GM10847 (cell line): Measurements from ENCODE around the gene EDA.

Experiments
- POLR2A ChIP-seq: IDR thresholded peaks from 2 replicates; pipeline ENCODE4 v1.6.1; 2011; ENCODE audit not compliant: insufficient read length; ENCODE audit errors: extremely low read depth

Gene EDA

DNA sequence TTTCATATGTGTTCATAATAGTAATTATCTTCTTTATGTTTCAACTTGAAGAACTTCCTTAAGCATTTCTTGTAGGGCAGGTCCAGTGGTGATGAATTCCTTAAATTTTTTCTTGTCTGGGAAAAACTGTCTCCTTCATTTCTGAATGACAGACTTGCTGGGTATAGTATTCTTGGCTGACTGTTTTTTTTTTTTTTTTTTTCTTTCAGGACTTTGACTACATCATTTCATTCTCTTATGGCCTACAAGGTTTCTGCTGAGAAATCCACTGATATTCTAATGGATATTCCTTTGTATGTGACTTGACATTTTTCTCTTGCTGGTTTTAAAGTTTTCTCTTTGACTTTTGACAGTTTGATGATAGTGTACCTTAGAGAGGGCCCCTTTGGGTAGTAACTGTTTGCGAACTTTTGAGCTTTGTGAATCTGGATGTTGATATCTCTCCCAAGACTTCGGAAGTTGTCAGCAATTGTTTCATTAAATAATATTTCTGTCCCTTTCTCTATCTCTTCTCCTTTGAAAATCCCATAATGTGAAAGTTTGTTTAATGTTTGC is 54.2 kb downstream of the EDA start:
- no peak for TF ChIP-seq POLR2A

GRCh38 chrX:69674891-69675290 is 59.0 kb downstream of the EDA start:
- TF ChIP-seq POLR2A = no peak

GRCh38 chrX:69705818-69706217 is 89.9 kb downstream of the EDA start:
- TF ChIP-seq POLR2A = no peak

- TF ChIP-seq POLR2A = no peak
These were observed 102.2 kb downstream of the EDA start for GRCh38 chrX:69718102-69718501.

- no peak for TF ChIP-seq POLR2A
These were observed 108.4 kb downstream of the EDA start for GRCh38 chrX:69724307-69724706.

DNA sequence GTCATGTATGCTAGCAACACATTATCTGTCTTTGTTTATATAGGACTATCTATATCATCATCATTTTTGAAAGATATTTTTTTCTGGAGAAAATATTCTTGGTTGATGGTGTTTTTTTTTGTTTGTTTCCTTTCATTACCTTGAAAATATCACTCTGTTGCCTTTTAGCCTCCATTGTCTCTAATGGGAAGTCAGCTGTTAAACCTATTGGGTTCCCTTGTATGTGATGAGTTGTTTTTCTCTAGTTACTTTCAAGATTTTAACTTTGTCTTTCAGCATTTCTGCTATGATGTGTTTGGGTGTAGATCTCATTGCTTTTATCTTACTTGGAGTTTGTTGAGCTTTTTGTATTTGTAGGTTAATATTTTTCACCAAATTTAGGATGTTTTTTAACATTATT is 124.4 kb downstream of the EDA start:
- TF ChIP-seq POLR2A = no peak

DNA sequence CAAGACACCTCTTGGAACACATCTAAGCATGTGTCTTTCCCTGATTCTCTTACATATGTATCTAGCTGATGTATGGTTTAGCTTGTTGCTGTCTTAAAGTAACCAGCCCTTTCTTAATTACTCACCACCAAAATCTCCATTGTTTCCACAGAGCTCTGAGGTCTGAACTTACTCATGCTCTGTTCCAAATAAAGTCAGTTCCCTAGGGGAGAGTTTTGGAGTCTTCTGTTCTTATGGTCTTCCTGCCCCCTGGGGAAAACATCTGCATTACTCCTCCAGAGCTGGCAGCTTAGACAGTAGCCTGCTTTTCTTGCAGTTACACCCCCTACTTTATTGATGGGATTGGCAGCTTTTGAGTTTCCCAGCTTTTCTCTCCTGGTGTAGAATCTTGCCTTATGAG is 125.8 kb downstream of the EDA start:
- no peak for TF ChIP-seq POLR2A

GRCh38 chrX:69746051-69746450 is 130.1 kb downstream of the EDA start:
- TF ChIP-seq POLR2A = no peak

- no peak for TF ChIP-seq POLR2A
These were observed 132.1 kb downstream of the EDA start for GRCh38 chrX:69748055-69748454.

GRCh38 chrX:69759921-69760625 is 144.2 kb downstream of the EDA start:
- TF ChIP-seq POLR2A = no peak

DNA sequence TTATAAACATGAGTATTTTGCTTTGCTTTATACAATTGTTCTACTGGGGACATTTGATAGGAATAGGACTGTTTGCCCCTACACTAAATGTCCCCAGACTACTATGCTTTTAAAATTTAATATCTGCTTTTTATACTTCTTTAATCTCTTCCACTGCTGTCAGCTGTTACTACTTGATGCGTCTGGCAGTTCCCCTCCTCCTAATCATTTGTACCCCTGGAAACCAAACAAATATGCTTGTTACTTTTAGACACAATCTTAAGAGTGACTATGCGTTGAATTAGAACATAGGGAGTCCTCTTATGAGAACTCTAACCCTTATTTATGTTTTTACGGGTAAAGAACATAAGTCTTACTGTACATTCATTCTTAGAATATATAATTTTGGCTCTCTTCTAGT is 145.7 kb downstream of the EDA start:
- no peak for TF ChIP-seq POLR2A

DNA sequence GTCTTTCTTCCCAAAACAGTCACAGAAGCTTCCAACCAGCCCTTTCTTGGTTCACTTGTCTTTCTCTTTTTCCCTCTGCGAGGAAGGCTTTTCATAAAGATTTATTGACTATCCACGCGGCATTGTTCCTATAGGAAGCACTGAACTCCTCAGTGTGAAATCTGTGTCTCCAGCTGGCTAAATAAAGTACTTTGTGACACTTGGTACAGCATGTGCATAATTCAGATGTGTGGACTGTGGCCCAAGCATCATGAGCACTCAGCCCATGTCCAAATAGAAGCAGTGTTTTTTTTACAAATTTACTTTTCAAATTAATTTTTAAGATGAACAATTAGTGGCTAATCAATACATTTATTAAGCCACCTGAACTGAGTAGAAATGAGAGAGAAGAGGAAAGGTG is 146.4 kb downstream of the EDA start:
- TF ChIP-seq POLR2A = no peak

DNA sequence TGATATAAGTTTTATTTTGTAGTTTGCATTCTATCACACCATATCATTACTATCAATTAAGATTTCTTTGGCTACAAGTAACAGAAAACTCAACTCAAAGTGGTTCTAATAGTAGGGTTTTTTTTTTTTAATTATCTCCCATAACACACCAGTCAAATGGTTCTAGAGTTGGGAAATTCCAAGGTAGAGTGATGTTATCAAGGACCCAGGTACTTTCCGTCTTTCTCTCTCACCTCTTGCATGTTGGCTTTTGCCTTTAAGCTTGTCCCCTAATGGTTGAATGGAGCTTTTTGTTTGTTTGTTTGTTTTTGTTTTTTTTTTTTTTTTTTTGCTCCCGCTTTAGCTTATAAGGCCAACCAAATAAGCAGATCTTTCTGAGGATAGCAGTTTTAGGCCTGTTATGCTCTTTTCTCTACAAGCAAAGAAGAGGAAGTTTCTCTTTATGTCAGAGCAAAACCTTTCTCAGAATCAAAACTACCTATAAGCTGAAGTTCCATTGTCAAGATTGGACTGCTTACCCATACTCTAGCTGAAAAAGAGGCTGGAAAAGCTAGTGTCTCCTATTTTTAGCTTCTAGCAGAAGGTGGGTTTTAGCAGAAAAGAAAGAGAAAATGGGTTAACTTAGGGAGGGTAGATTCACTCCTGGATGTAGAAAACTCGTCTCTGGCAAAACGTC is 177.5 kb downstream of the EDA start:
- no peak for TF ChIP-seq POLR2A

DNA sequence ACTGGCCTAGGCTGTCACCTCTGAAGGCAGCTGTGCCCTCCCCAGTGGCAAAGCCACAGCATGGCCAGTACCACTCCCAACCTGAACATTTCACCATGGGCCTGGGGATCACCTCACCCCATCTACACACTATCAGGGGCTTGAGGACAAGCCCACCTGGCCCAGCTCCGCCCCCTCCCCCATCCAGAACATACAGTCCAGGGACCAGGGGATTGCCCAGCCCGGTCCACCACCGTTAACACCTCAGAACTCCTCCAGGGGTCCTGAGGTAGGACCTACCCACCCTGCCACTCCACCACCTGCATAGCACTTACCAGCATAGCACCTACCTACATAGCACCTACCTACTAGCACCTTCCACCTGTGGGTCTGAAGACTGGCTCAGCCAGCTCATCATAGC is 179.8 kb downstream of the EDA start:
- no peak for TF ChIP-seq POLR2A

DNA sequence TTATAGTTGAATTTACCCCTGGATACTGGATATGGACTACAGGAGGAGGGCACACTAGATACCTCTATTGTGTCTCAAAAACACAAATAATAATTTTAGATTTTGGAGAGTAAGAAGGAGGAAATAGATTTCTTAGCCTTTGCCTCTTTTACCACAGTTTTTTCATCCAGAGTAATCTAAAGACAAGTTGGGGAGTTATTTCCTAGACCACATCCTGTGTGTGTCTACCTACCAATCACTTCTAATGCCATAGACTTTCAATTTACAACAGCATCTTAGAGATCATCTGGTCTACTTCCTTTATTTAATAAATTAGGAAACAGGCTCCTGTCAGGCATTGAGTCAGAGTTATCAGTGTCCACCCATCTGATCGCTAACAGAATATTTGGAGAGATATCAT is 191.5 kb downstream of the EDA start:
- no peak for TF ChIP-seq POLR2A

- TF ChIP-seq POLR2A = no peak
These were observed 192.5 kb downstream of the EDA start for GRCh38 chrX:69808375-69808774.

DNA sequence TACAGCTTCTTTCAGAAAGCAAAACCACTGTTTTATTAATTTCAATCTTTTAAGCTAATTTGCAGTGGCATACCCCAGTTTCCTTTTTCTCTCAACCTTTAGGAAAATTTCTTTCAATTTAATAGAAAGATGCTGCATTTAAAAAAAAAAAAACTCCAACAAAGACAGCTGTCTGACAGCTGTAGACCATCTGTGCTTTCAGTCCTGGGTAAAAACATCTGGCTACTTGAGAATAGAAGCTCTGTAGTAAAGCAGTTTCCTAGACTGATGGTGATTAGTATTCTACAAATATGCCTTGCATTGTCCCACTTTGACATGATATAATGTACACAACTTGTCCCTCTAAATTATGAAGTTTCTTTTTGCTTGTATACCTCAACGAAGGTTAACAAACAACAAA is 197.8 kb downstream of the EDA start:
- no peak for TF ChIP-seq POLR2A
